AG09309 (cell line): ENCODE results near the gene CLEC1A.
"Not testable (repeated sequence)": the region's sequence is repeated elsewhere in the genome, so short reads cannot be mapped to it uniquely, and the experiment has no call there.

Source experiments
- DNase-seq: peaks from one replicate; pipeline ENCODE4 v3.0.0-alpha.2; 2010; ENCODE audit warnings: low read depth
- H3K4me3 ChIP-seq: 2 replicates; pipeline ENCODE4 v1.5.1; 2011; ENCODE audit warnings: mild to moderate bottlenecking, low read depth, low read length, moderate library complexity; ENCODE audit not compliant: control insufficient read depth
- CTCF ChIP-seq: IDR thresholded peaks from 2 replicates; pipeline ENCODE4 v1.5.1; 2011; ENCODE audit warnings: mild to moderate bottlenecking, low read depth, low read length, inconsistent platforms; ENCODE audit not compliant: insufficient read depth, control insufficient read depth; ENCODE audit errors: missing control alignments

CLEC1A gene

DNA sequence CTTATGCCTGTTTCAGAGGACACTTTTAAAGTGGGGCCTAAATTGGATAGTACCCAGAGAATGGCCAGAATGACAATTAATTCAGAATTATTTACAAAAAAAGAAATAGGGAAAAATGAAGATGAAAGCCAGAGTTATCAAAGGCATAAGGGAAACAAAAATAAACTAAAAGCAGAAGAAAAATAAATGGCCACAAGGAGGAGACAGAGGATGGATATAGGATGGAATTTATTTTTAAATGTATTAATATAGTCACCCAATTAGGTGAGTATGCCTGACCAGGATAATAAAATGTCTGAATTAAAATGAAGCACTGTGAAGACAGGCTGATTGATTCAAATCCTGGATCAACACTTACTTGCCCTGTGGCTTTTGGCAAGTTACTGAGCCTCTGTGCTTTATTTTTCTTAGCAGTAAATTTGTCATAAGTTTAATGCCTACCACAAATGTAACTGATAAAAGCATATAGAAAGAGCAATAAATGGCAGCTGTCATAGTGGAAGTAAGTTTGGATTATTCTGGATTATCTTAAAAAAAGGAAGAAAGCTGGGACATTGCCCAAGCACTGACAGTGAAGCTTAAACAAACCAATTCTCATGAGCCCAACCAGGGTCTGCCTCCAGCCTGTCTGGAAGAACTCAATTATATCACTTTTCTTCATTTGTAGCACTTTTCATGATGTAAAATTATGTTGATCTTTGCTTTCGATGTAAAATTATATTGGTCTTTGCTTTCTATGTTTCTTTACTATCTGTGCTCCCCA lies 64.8 kb downstream of the CLEC1A start:
- peak; percentile 42 for TF ChIP-seq CTCF
- no peak overlapping the region for H3K4me3 ChIP-seq
- no peak for DNase-seq

GRCh38 chr12:10031771-10032175 lies 67.0 kb downstream of the CLEC1A start:
- peak; percentile 80 for DNase-seq
- no peak for TF ChIP-seq CTCF
- no peak overlapping the region for H3K4me3 ChIP-seq

DNA sequence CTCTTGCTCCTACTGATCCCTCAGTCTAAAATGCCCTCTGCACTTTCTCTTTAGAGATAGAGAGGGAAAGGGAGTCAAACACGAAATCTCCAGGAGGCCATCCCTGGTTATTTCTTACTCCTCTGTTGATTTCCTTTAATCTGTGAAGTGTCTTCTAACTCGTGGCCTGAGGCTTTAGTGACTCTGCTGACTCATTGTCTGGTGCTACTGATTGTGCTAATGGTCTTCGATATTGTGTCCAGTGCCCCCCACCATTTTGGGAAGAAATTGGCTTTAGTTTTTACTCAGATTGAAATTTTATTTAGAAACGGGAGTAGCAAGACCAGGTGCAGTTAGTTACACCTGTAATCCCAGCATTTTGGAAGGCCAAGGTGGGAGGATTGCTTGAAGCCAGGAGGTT lies 67.5 kb downstream of the CLEC1A start:
- H3K4me3 ChIP-seq: no peak overlapping the region
- no peak for TF ChIP-seq CTCF
- no peak for DNase-seq

GRCh38 chr12:10030446-10030845 lies 68.3 kb downstream of the CLEC1A start, which contains the start of gene CLEC9A:
TSS of gene CLEC9A (plus strand) at chr12:10030682. CDS start at chr12:10052688, 22,006 bp downstream.
- no peak within 1 kb of the TSS for H3K4me3 ChIP-seq
- TF ChIP-seq CTCF: no peak
- no peak for DNase-seq

- DNase-seq: peak; percentile 60
- no peak overlapping the region for H3K4me3 ChIP-seq
These were observed 71.1 kb downstream of the CLEC1A start for GRCh38 chr12:10027721-10028120.

GRCh38 chr12:10027311-10027710 lies 71.5 kb downstream of the CLEC1A start:
- TF ChIP-seq CTCF: no peak
- H3K4me3 ChIP-seq: no peak overlapping the region
- DNase-seq: no peak

More at GRCh38 chr12:10027721-10028120, 71.1 kb downstream of the CLEC1A start:
- TF ChIP-seq CTCF: no peak

- DNase-seq, H3K4me3 ChIP-seq: not testable (repeated sequence)
These were observed 72.1 kb downstream of the CLEC1A start for GRCh38 chr12:10026666-10027065.
